Measurements from ENCODE around the gene NOVA1.

The NOVA1 gene

GRCh38 chr14:26605602-26606001, 7.8 kb upstream of the NOVA1 start:
- Histone ChIP-seq H3K27me3 (ENCODE audit: control insufficient read depth, insufficient read depth, low read length) (no peaks in the 10 kb centered on the region), H3K9me3 (ENCODE audit: control insufficient read depth, insufficient read depth, low read length) (no peaks in the 10 kb centered on the region), H3K27ac (ENCODE audit: low read depth, low read length) (no peak overlapping the region), H3K36me3 (ENCODE audit: control insufficient read depth, insufficient read depth, low read length) (no peaks in the 10 kb centered on the region), H3K4me3 (ENCODE audit: low read depth, low read length) (no peak overlapping the region), H3K4me1 (ENCODE audit: control insufficient read depth, insufficient read depth, low read length) (no peaks in the 10 kb centered on the region; the same call in 1 of the 2 replicates), H3K9ac (ENCODE audit: low read depth, low read length) (no peak overlapping the region)

GRCh38 chr14:26602902-26603301, 5.1 kb upstream of the NOVA1 start:
- H3K27ac ChIP-seq (ENCODE audit: low read depth, low read length) = no peak overlapping the region
- H3K9me3 ChIP-seq (ENCODE audit: control insufficient read depth, insufficient read depth, low read length) = no peaks in the 10 kb centered on the region
- no peak overlapping the region for H3K4me3 ChIP-seq (ENCODE audit: low read depth, low read length)
- H3K9ac ChIP-seq (ENCODE audit: low read depth, low read length) = no peak overlapping the region
- no peaks in the 10 kb centered on the region; the same call in 1 of the 2 replicates for H3K4me1 ChIP-seq (ENCODE audit: control insufficient read depth, insufficient read depth, low read length)
- H3K27me3 ChIP-seq (ENCODE audit: control insufficient read depth, insufficient read depth, low read length) = peaks cover 14% of the 10 kb centered on the region; the same call in 1 of the 2 replicates
- no peaks in the 10 kb centered on the region for H3K36me3 ChIP-seq (ENCODE audit: control insufficient read depth, insufficient read depth, low read length)

- Histone ChIP-seq H3K4me1 (ENCODE audit: control insufficient read depth, insufficient read depth, low read length) (no peaks in the 10 kb centered on the region; the same call in 1 of the 2 replicates), H3K9me3 (ENCODE audit: control insufficient read depth, insufficient read depth, low read length) (no peaks in the 10 kb centered on the region), H3K27me3 (ENCODE audit: control insufficient read depth, insufficient read depth, low read length) (peaks cover 14% of the 10 kb centered on the region; the same call in 1 of the 2 replicates), H3K36me3 (ENCODE audit: control insufficient read depth, insufficient read depth, low read length) (no peaks in the 10 kb centered on the region), H3K9ac (ENCODE audit: low read depth, low read length) (no peak overlapping the region), H3K27ac (ENCODE audit: low read depth, low read length) (no peak overlapping the region), H3K4me3 (ENCODE audit: low read depth, low read length) (no peak overlapping the region)
Observed at GRCh38 chr14:26601856-26602255, 4.0 kb upstream of the NOVA1 start.

- Histone ChIP-seq H3K36me3 (ENCODE audit: control insufficient read depth, insufficient read depth, low read length) (no peaks in the 10 kb centered on the region), H3K4me3 (ENCODE audit: low read depth, low read length) (peak overlapping the region; percentile 94), H3K27me3 (ENCODE audit: control insufficient read depth, insufficient read depth, low read length) (peaks cover 14% of the 10 kb centered on the region; the same call in 1 of the 2 replicates), H3K4me1 (ENCODE audit: control insufficient read depth, insufficient read depth, low read length) (peaks cover 17% of the 10 kb centered on the region), H3K9ac (ENCODE audit: low read depth, low read length) (no peak overlapping the region), H3K27ac (ENCODE audit: low read depth, low read length) (no peak overlapping the region), H3K9me3 (ENCODE audit: control insufficient read depth, insufficient read depth, low read length) (no peaks in the 10 kb centered on the region)
Observed at GRCh38 chr14:26599291-26599690, 1.5 kb upstream of the NOVA1 start.

GRCh38 chr14:26598672-26599131, 869 bp upstream of the NOVA1 start:
- Histone ChIP-seq H3K36me3 (ENCODE audit: control insufficient read depth, insufficient read depth, low read length) (no peaks in the 10 kb centered on the region), H3K27ac (ENCODE audit: low read depth, low read length) (no peak overlapping the region), H3K9ac (ENCODE audit: low read depth, low read length) (no peak overlapping the region), H3K27me3 (ENCODE audit: control insufficient read depth, insufficient read depth, low read length) (peaks cover 14% of the 10 kb centered on the region; the same call in 1 of the 2 replicates), H3K4me1 (ENCODE audit: control insufficient read depth, insufficient read depth, low read length) (peaks cover 20% of the 10 kb centered on the region), H3K4me3 (ENCODE audit: low read depth, low read length) (peak overlapping the region; percentile 94), H3K9me3 (ENCODE audit: control insufficient read depth, insufficient read depth, low read length) (no peaks in the 10 kb centered on the region)

- H3K4me3 ChIP-seq (ENCODE audit: low read depth, low read length) = peak overlapping the region; percentile 94
- no peaks in the 10 kb centered on the region for H3K9me3 ChIP-seq (ENCODE audit: control insufficient read depth, insufficient read depth, low read length)
- no peak overlapping the region for H3K9ac ChIP-seq (ENCODE audit: low read depth, low read length)
- peaks cover 20% of the 10 kb centered on the region for H3K4me1 ChIP-seq (ENCODE audit: control insufficient read depth, insufficient read depth, low read length)
- no peaks in the 10 kb centered on the region for H3K36me3 ChIP-seq (ENCODE audit: control insufficient read depth, insufficient read depth, low read length)
- peak overlapping the region; percentile 89 for H3K27ac ChIP-seq (ENCODE audit: low read depth, low read length)
- peaks cover 14% of the 10 kb centered on the region; the same call in 1 of the 2 replicates for H3K27me3 ChIP-seq (ENCODE audit: control insufficient read depth, insufficient read depth, low read length)
Observed at GRCh38 chr14:26598081-26598671, 343 bp upstream of the NOVA1 start.

GRCh38 chr14:26597071-26597588, 703 bp downstream of the NOVA1 start:
- Histone ChIP-seq H3K27me3 (ENCODE audit: control insufficient read depth, insufficient read depth, low read length) (peaks cover 14% of the 10 kb centered on the region; the same call in 1 of the 2 replicates), H3K27ac (ENCODE audit: low read depth, low read length) (peak overlapping the region; percentile 89), H3K9me3 (ENCODE audit: control insufficient read depth, insufficient read depth, low read length) (no peaks in the 10 kb centered on the region), H3K9ac (ENCODE audit: low read depth, low read length) (peak overlapping the region; percentile 70), H3K36me3 (ENCODE audit: control insufficient read depth, insufficient read depth, low read length) (no peaks in the 10 kb centered on the region), H3K4me3 (ENCODE audit: low read depth, low read length) (peak overlapping the region; percentile 94), H3K4me1 (ENCODE audit: control insufficient read depth, insufficient read depth, low read length) (peaks cover 20% of the 10 kb centered on the region)

- Histone ChIP-seq H3K27me3 (ENCODE audit: control insufficient read depth, insufficient read depth, low read length) (peaks cover 14% of the 10 kb centered on the region; the same call in 1 of the 2 replicates), H3K4me1 (ENCODE audit: control insufficient read depth, insufficient read depth, low read length) (peaks cover 20% of the 10 kb centered on the region), H3K9me3 (ENCODE audit: control insufficient read depth, insufficient read depth, low read length) (no peaks in the 10 kb centered on the region), H3K4me3 (ENCODE audit: low read depth, low read length) (peak overlapping the region; percentile 94), H3K9ac (ENCODE audit: low read depth, low read length) (peak overlapping the region; percentile 64), H3K27ac (ENCODE audit: low read depth, low read length) (peak overlapping the region; percentile 37), H3K36me3 (ENCODE audit: control insufficient read depth, insufficient read depth, low read length) (no peaks in the 10 kb centered on the region)
Observed at GRCh38 chr14:26596543-26597061, 1.2 kb downstream of the NOVA1 start.

GRCh38 chr14:26595926-26596542, 1.8 kb downstream of the NOVA1 start:
- Histone ChIP-seq H3K4me1 (ENCODE audit: control insufficient read depth, insufficient read depth, low read length) (peaks cover 20% of the 10 kb centered on the region), H3K27me3 (ENCODE audit: control insufficient read depth, insufficient read depth, low read length) (peaks cover 14% of the 10 kb centered on the region; the same call in 1 of the 2 replicates), H3K9me3 (ENCODE audit: control insufficient read depth, insufficient read depth, low read length) (no peaks in the 10 kb centered on the region), H3K9ac (ENCODE audit: low read depth, low read length) (peak overlapping the region; percentile 64), H3K36me3 (ENCODE audit: control insufficient read depth, insufficient read depth, low read length) (no peaks in the 10 kb centered on the region), H3K4me3 (ENCODE audit: low read depth, low read length) (peak overlapping the region; percentile 94), H3K27ac (ENCODE audit: low read depth, low read length) (no peak overlapping the region)

- peaks cover 13% of the 10 kb centered on the region; the same call in 1 of the 2 replicates for H3K27me3 ChIP-seq (ENCODE audit: control insufficient read depth, insufficient read depth, low read length)
- peaks cover 20% of the 10 kb centered on the region for H3K4me1 ChIP-seq (ENCODE audit: control insufficient read depth, insufficient read depth, low read length)
- H3K9ac ChIP-seq (ENCODE audit: low read depth, low read length) = no peak overlapping the region
- peak overlapping the region; percentile 1 for H3K27ac ChIP-seq (ENCODE audit: low read depth, low read length)
- no peaks in the 10 kb centered on the region for H3K9me3 ChIP-seq (ENCODE audit: control insufficient read depth, insufficient read depth, low read length)
- H3K4me3 ChIP-seq (ENCODE audit: low read depth, low read length) = peak overlapping the region; percentile 31
- no peaks in the 10 kb centered on the region for H3K36me3 ChIP-seq (ENCODE audit: control insufficient read depth, insufficient read depth, low read length)
Observed at GRCh38 chr14:26594756-26595545, 2.9 kb downstream of the NOVA1 start.
